K562 (cell line): ENCODE results near the gene SNX9. TPM values are rescaled to one million over a fixed set of nuclear protein-coding genes. Genes with fewer than 3 reads are reported as not detected.

ENCODE experiments used
- DPF2 ChIP-seq: fragments of 450-650 bp; IDR thresholded peaks from 2 replicates; pipeline ENCODE4 v1.6.1; 2016
- MAFG ChIP-seq: fragments of 450-650 bp; conservative IDR thresholded peaks from 2 replicates; pipeline ENCODE4 v1.6.1; 2016; ENCODE audit warnings: missing genetic modification characterization, missing compliant biosample characterization
- ZNF316 ChIP-seq: fragments of 450-650 bp; IDR thresholded peaks from 2 replicates; pipeline ENCODE4 v1.6.1; 2016
- polyA plus RNA-seq, 8 experiments: library from polyadenylated mRNA; depleted of rRNA in 4 of 8; stranded (reverse) in 5 of 8; unstranded in 3 of 8; fragments of >200 nt; fragmentation: Nextera tagmentation in 2 of 8; fragmentation: Illumina TruSeq in 1 of 8; extraction: Ambion mirVana in 2 of 8; extraction: Trizol in 1 of 8; gene quantifications; 2 replicates each; pipeline versions ENCODE4 v1.2.1 to v1.2.3, GENCODE V29; 2011 to 2014; ENCODE audit warnings: inconsistent platforms in 1 of 8, missing spikeins in 1 of 8
- total RNA-seq, 7 experiments: library from RNA; depleted of rRNA in 6 of 7; stranded (reverse); fragments of >200 nt in 6 of 7; fragmentation: Illumina TruSeq in 2 of 7; extraction: Trizol in 2 of 7; gene quantifications; 2 replicates each; pipeline versions ENCODE4 v1.2.1 to v1.2.3, GENCODE V29; 2011 to 2021; ENCODE audit warnings: low replicate concordance in 1 of 7
- TF ChIP-seq, protein P1 (sequence below): fragments of 450-650 bp; IDR thresholded peaks from 2 replicates; pipeline ENCODE4 v1.6.1; 2016; ENCODE audit warnings: mild to moderate bottlenecking, moderate library complexity
- TF ChIP-seq, protein P2 (sequence below), 2 experiments: IDR thresholded peaks; 2 replicates each; pipeline ENCODE4 v1.6.1; 2011; ENCODE audit warnings: borderline replicate concordance in 1 of 2, control low read depth in 1 of 2, low read depth in 1 of 2, low read length in 1 of 2, mild to moderate bottlenecking in 1 of 2, mixed read lengths in 1 of 2, moderate library complexity in 1 of 2; ENCODE audit not compliant: insufficient read depth in 1 of 2, insufficient read length in 1 of 2, poor library complexity in 1 of 2, severe bottlenecking in 1 of 2; ENCODE audit errors: extremely low read depth in 1 of 2

SNX9 gene
- total and polyA plus RNA-seq, 9 of the 15 experiments (the other 6 are each of a cell fraction or from before 2014, with no cell fraction given), result 6.0 to 81.7 (median 57.1) TPM

DNA sequence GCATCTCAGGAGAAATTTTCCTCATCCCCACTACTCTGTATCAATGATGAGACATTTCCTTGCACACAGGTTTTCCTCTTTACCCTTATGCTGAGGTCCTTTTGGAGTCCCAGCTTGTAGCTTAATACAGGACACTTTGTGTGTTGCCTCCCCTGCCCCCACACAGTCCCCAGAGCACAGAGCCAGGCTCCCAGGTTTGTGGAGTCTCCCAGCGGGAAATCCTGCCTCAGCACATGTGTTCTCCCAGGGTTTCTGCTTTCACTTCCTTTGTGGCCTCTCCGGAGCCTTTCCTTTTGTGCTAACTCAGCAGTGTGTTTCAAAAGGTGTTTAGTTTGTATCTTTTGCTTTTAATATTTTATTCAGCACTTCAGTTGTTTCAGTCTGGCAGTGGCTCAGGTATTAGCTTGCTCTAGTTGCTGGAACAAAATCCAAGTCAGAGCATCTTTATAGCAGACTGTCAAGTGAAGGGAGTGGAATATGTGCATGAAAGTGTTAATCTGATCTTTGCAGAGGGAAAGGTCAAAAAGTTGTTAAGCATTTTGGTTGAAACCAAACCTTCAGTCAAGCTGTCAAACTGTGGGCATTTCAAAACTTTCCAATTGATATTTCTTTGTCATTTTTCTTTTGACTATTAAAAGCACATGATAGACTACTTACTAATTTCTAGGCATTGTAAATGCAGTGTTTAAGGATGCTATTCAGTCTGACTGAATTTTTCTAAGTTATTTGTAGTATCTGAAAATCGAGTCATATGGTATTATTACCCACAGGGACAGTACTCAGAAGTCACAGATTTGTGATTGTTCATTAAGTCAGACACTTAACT, 8.6 kb downstream of the SNX9 start (continued):
- TF ChIP-seq, protein P1, sequence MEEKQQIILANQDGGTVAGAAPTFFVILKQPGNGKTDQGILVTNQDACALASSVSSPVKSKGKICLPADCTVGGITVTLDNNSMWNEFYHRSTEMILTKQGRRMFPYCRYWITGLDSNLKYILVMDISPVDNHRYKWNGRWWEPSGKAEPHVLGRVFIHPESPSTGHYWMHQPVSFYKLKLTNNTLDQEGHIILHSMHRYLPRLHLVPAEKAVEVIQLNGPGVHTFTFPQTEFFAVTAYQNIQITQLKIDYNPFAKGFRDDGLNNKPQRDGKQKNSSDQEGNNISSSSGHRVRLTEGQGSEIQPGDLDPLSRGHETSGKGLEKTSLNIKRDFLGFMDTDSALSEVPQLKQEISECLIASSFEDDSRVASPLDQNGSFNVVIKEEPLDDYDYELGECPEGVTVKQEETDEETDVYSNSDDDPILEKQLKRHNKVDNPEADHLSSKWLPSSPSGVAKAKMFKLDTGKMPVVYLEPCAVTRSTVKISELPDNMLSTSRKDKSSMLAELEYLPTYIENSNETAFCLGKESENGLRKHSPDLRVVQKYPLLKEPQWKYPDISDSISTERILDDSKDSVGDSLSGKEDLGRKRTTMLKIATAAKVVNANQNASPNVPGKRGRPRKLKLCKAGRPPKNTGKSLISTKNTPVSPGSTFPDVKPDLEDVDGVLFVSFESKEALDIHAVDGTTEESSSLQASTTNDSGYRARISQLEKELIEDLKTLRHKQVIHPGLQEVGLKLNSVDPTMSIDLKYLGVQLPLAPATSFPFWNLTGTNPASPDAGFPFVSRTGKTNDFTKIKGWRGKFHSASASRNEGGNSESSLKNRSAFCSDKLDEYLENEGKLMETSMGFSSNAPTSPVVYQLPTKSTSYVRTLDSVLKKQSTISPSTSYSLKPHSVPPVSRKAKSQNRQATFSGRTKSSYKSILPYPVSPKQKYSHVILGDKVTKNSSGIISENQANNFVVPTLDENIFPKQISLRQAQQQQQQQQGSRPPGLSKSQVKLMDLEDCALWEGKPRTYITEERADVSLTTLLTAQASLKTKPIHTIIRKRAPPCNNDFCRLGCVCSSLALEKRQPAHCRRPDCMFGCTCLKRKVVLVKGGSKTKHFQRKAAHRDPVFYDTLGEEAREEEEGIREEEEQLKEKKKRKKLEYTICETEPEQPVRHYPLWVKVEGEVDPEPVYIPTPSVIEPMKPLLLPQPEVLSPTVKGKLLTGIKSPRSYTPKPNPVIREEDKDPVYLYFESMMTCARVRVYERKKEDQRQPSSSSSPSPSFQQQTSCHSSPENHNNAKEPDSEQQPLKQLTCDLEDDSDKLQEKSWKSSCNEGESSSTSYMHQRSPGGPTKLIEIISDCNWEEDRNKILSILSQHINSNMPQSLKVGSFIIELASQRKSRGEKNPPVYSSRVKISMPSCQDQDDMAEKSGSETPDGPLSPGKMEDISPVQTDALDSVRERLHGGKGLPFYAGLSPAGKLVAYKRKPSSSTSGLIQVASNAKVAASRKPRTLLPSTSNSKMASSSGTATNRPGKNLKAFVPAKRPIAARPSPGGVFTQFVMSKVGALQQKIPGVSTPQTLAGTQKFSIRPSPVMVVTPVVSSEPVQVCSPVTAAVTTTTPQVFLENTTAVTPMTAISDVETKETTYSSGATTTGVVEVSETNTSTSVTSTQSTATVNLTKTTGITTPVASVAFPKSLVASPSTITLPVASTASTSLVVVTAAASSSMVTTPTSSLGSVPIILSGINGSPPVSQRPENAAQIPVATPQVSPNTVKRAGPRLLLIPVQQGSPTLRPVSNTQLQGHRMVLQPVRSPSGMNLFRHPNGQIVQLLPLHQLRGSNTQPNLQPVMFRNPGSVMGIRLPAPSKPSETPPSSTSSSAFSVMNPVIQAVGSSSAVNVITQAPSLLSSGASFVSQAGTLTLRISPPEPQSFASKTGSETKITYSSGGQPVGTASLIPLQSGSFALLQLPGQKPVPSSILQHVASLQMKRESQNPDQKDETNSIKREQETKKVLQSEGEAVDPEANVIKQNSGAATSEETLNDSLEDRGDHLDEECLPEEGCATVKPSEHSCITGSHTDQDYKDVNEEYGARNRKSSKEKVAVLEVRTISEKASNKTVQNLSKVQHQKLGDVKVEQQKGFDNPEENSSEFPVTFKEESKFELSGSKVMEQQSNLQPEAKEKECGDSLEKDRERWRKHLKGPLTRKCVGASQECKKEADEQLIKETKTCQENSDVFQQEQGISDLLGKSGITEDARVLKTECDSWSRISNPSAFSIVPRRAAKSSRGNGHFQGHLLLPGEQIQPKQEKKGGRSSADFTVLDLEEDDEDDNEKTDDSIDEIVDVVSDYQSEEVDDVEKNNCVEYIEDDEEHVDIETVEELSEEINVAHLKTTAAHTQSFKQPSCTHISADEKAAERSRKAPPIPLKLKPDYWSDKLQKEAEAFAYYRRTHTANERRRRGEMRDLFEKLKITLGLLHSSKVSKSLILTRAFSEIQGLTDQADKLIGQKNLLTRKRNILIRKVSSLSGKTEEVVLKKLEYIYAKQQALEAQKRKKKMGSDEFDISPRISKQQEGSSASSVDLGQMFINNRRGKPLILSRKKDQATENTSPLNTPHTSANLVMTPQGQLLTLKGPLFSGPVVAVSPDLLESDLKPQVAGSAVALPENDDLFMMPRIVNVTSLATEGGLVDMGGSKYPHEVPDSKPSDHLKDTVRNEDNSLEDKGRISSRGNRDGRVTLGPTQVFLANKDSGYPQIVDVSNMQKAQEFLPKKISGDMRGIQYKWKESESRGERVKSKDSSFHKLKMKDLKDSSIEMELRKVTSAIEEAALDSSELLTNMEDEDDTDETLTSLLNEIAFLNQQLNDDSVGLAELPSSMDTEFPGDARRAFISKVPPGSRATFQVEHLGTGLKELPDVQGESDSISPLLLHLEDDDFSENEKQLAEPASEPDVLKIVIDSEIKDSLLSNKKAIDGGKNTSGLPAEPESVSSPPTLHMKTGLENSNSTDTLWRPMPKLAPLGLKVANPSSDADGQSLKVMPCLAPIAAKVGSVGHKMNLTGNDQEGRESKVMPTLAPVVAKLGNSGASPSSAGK, result no peak
- TF ChIP-seq DPF2 (peak; percentile 13; the same call in 1 of the 2 replicates), ZNF316 (peak; percentile 94), MAFG (tag) (peak; percentile 87)
- TF ChIP-seq, protein P2, sequence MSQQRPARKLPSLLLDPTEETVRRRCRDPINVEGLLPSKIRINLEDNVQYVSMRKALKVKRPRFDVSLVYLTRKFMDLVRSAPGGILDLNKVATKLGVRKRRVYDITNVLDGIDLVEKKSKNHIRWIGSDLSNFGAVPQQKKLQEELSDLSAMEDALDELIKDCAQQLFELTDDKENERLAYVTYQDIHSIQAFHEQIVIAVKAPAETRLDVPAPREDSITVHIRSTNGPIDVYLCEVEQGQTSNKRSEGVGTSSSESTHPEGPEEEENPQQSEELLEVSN (IDR thresholded peaks at IDR 0.05; ENCODE audit: borderline replicate concordance in 1 of 2, extremely low read depth in 1 of 2, insufficient read depth in 1 of 2, insufficient read length in 1 of 2, low read depth in 1 of 2, low read length in 1 of 2, poor library complexity in 1 of 2, severe bottlenecking in 1 of 2), result peak in 1 of 2 experiments; percentile 22
